DMS 273 treated with DMSO at 0.1 percent for 48 hours (cell line): Measurements from ENCODE around the gene ACSL6.
"Not testable (repeated sequence)": the region's sequence is repeated elsewhere in the genome, so short reads cannot be mapped to it uniquely, and the experiment has no call there.

ENCODE experiments used
- DNase-seq: peaks from one replicate; lab custom pipeline; 2025; lab: John Stamatoyannopoulos, UW

Gene ACSL6

GRCh38 chr5:131939690-131940345 lies 71.6 kb downstream of the ACSL6 start:
- no peak for DNase-seq

GRCh38 chr5:131932235-131932634 lies 79.2 kb downstream of the ACSL6 start:
- DNase-seq, result no peak

GRCh38 chr5:131928957-131929356 lies 82.5 kb downstream of the ACSL6 start:
- no peak for DNase-seq

GRCh38 chr5:131926168-131926567 lies 85.3 kb downstream of the ACSL6 start:
- DNase-seq, result no peak

- DNase-seq, result no peak
These were observed 95.0 kb downstream of the ACSL6 start for GRCh38 chr5:131916481-131916880.

GRCh38 chr5:131914472-131914871 lies 97.0 kb downstream of the ACSL6 start:
- no peak for DNase-seq

GRCh38 chr5:131913603-131914002 lies 97.9 kb downstream of the ACSL6 start:
- DNase-seq, result no peak

- no peak for DNase-seq
These were observed 104.8 kb downstream of the ACSL6 start for GRCh38 chr5:131906668-131907067.

GRCh38 chr5:131902266-131902665 lies 109.2 kb downstream of the ACSL6 start:
- DNase-seq, result not testable (repeated sequence)
